ENCODE results near the gene KLHDC10.
"Not testable (repeated sequence)": the region's sequence is repeated elsewhere in the genome, so short reads cannot be mapped to it uniquely, and the experiment has no call there.

KLHDC10 gene

GRCh38 chr7:130157700-130158099, 87.4 kb downstream of the KLHDC10 start:
- DNase-seq: no peak

GRCh38 chr7:130160023-130160422, 89.7 kb downstream of the KLHDC10 start:
- DNase-seq: no peak

DNA sequence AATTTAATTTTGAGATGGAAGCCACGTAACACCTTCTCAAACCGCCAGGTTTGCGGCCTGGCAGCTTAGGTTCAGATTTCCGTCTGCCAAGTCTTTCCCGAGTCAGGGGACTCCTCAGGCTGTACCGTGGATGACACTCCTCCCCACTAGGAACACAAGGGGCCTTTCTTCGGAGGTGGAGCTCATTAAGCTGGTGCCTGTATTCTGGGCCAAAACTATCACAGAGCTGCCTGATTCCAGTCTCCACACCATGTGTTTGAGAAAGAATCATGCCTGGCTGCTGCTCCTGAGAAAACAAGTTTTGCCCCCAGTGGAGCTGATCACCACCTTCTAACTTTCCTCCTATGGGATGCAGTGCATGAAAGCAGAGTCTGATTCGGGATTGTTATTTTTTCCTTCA, 90.1 kb downstream of the KLHDC10 start:
- DNase-seq: peak; percentile 39

DNA sequence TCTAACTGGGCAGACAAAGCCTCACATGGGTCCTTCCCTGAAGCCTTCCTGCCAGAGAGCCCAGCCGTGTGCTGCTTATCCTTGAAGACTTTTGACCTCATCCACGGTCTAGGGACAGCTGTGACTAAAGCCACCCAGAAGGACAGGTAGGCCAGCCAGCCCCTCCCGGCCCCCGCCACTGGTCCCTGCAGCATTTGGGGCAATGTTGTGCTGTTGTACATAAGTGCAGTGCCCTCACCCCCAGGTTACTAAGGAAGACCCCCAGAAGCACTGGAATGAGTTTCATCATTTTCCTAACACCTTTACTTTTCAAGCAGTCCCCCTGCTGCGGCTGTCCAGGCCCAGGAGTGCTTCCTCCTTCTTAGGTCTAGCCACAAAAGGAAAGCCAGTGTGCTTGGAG, 91.9 kb downstream of the KLHDC10 start:
- no peak for DNase-seq

GRCh38 chr7:130174237-130174959, 104.1 kb downstream of the KLHDC10 start:
- no peak for DNase-seq

DNA sequence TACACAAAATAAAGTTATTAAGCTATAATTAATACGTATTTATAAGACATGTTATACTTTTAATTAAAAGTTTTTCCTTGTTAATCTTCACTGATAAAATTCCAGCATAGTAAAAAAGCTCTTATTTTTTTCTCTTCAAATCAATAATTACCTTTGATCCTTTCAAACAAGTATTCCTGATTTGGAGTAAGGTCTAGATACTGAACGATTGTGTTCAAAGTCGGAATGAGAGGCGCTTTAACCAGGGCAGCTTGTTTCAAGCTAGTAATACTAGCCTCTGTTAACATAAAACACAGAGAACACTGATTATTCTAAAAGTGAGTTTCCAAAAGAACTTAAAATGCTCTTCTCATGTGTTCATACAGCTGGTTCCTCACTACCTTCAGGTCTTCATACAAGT, 107.9 kb downstream of the KLHDC10 start:
- DNase-seq: no peak

DNA sequence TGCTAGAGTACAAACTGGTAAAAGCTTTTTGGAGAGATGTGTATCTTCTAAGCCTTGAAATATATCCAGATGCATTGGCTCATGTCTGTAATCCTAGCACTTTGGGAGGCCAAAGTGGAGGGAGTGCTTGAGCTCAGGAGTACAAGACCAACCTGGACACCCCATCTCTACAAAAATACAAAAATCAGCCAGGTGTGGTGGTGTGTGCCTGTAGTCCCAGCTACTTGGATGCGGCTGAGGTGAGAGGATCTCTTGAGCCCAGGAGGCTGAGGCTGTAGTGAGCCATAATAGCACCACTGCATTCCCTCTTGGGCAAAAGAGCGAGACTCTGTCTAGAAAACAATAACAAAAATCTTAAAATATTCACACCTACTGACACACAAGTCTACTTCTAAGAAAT, 109.3 kb downstream of the KLHDC10 start:
- no peak for DNase-seq

GRCh38 chr7:130180571-130181262, 110.4 kb downstream of the KLHDC10 start:
- DNase-seq: no peak

DNA sequence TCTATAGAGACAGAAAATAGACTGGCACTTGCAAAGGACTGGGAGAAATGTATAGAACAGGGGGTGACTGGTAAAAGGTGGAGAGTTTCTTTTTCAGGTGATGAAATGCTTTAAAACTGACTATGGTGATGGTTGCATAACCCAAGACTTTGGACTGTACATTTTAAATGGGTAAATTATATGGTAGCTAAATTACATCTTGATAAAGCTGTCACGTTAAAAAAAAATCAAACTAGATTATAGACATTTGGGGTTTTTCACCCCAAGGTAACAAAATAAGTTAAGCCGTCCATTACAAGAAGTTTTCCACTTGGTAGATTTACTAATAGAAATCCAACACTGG, 110.9 kb downstream of the KLHDC10 start:
- DNase-seq: no peak

DNA sequence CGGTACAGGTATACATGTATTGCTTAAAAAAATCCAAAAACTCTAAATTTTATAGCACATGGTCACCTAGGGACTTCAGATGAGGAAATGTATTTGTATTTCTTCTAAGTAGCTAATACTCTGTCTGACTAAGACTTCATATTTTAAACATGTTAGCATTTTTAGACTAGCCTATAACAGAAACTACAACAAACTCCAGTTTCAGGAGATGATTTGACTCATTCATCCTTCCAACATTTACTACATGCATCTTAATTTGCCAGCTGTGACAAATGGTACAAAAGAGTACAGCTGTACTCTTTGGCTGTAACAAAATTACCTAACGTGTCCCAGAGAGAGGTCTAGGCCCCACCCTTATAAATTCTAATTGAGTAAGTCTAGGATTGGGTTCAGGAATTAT, 112.7 kb downstream of the KLHDC10 start:
- DNase-seq: no peak

- DNase-seq: not testable (repeated sequence)
Observed at GRCh38 chr7:130184349-130184748, 114.0 kb downstream of the KLHDC10 start.
